Endothelial cell of umbilical vein (primary cell): Measurements from ENCODE around the gene ACAP1. TPM values are rescaled to one million over a fixed set of nuclear protein-coding genes. Genes with fewer than 3 reads are reported as not detected.

Experiments
- BruUV-seq: library from RNA; stranded (reverse); fragments of 400-500 nt; replicated peaks from 2 replicates; lab custom pipeline; 2021; lab: Mats Ljungman, UMichigan
- CTCF ChIA-PET: fragments of 300-600, 350-600 bp; sonication (Branson Sonifier 250); formaldehyde crosslinking; loops from one replicate; lab custom pipeline; 2021; ENCODE audit warnings: antibody characterized with exemption, inconsistent platforms; lab: Charles Lee
- POLR2A ChIA-PET: fragments of 300-600, 350-600 bp; sonication (Branson Sonifier 250); formaldehyde crosslinking; loops from one replicate; lab custom pipeline; 2021; ENCODE audit warnings: antibody characterized with exemption, inconsistent platforms; lab: Charles Lee
- DNase-seq: peaks from one replicate; pipeline ENCODE4 v3.0.0-alpha.2; 2011; ENCODE audit warnings: low read depth, low spot score
- FAIRE-seq: peaks from 2 replicates; lab custom pipeline; 2011; peaks lifted over from hg19 to GRCh38; lab: Jason Lieb, UNC
- H2AFZ ChIP-seq: 2 replicates; pipeline ENCODE4 v1.6.0; 2012; ENCODE audit warnings: low read depth, low read length, control low read depth, inconsistent platforms
- H3K27ac ChIP-seq: 2 replicates; pipeline ENCODE4 v1.5.1; 2011; ENCODE audit warnings: low read depth, mild to moderate bottlenecking, control low read depth, low read length, moderate library complexity; ENCODE audit not compliant: insufficient read depth
- H3K27me3 ChIP-seq, 2 experiments: 2 replicates each; pipeline versions ENCODE4 v1.6.0 to v1.6.1; 2011; ENCODE audit warnings: low read length in 2 of 2, mixed read lengths in 1 of 2; ENCODE audit not compliant: control insufficient read depth in 2 of 2, insufficient read depth in 2 of 2
- H3K36me3 ChIP-seq, 2 experiments: 2 replicates in 1 of 2; 3 replicates in 1 of 2; pipeline ENCODE4 v1.5.1; 2011; ENCODE audit warnings: low read length in 2 of 2, mild to moderate bottlenecking in 1 of 2, moderate library complexity in 1 of 2; ENCODE audit not compliant: control insufficient read depth in 2 of 2, insufficient read depth in 2 of 2; ENCODE audit errors: extremely low read depth in 1 of 2
- H3K4me1 ChIP-seq: 3 replicates; pipeline ENCODE4 v1.5.1; 2011; ENCODE audit warnings: mild to moderate bottlenecking, low read length; ENCODE audit not compliant: control insufficient read depth, insufficient read depth; ENCODE audit errors: extremely low read depth
- H3K4me2 ChIP-seq: 2 replicates; pipeline ENCODE4 v1.6.1; 2011; ENCODE audit warnings: low read length, control low read depth, mixed read lengths; ENCODE audit not compliant: insufficient read depth
- H3K4me3 ChIP-seq, 3 experiments: fragments of 200-600 bp in 1 of 3; sonication (generic), shearing (Covaris generic) in 1 of 3; replicated peaks in 1 of 3; 2 replicates each; pipeline ENCODE4 v1.5.1; 2011 to 2016; ENCODE audit warnings: control low read depth in 3 of 3, low read length in 3 of 3, mild to moderate bottlenecking in 2 of 3, inconsistent platforms in 1 of 3, low read depth in 1 of 3, moderate library complexity in 1 of 3; ENCODE audit not compliant: insufficient read depth in 1 of 3
- H3K79me2 ChIP-seq: 2 replicates; pipeline ENCODE4 v1.6.0; 2012; ENCODE audit warnings: low read length, inconsistent platforms; ENCODE audit not compliant: control insufficient read depth, insufficient read depth
- H3K9ac ChIP-seq: replicated peaks from 2 replicates; pipeline ENCODE3; 2011; ENCODE audit warnings: low read length, control low read depth; ENCODE audit not compliant: insufficient read depth; ENCODE audit errors: extremely low read depth
- H3K9me1 ChIP-seq: replicated peaks from 3 replicates; pipeline ENCODE4 v1.6.0; 2011; ENCODE audit warnings: mild to moderate bottlenecking, low read length; ENCODE audit not compliant: control insufficient read depth, insufficient read depth; ENCODE audit errors: extremely low read depth
- H3K9me3 ChIP-seq: replicated peaks from 2 replicates; pipeline ENCODE4 v1.5.1; 2012; ENCODE audit warnings: low read length, inconsistent platforms; ENCODE audit not compliant: control insufficient read depth, insufficient read depth
- H4K20me1 ChIP-seq: replicated peaks from 2 replicates; pipeline ENCODE3; 2011; ENCODE audit warnings: mild to moderate bottlenecking, low read length; ENCODE audit not compliant: control insufficient read depth, insufficient read depth; ENCODE audit errors: extremely low read depth
- CTCF ChIP-seq, 2 donors: IDR thresholded peaks; 1 replicate in 1 of 2; 2 replicates in 1 of 2; pipeline ENCODE4 v1.5.1; 2011; ENCODE audit warnings: low read length in 2 of 2, mild to moderate bottlenecking in 2 of 2, moderate library complexity in 2 of 2, control low read depth in 1 of 2, inconsistent platforms in 1 of 2, low read depth in 1 of 2; ENCODE audit not compliant: insufficient read depth in 1 of 2; ENCODE audit errors: extremely low read depth in 1 of 2
- EZH2 ChIP-seq: IDR thresholded peaks from 2 replicates; pipeline ENCODE4 v1.6.1; 2012; ENCODE audit warnings: borderline replicate concordance, low read depth, mild to moderate bottlenecking, moderate library complexity, low read length, inconsistent platforms; ENCODE audit not compliant: severe bottlenecking
- FOS ChIP-seq: IDR thresholded peaks from 2 replicates; pipeline ENCODE4 v1.6.1; 2011; ENCODE audit warnings: mild to moderate bottlenecking, low read length, moderate library complexity, borderline replicate concordance; ENCODE audit not compliant: insufficient read depth
- GATA2 ChIP-seq: IDR thresholded peaks from 2 replicates; pipeline ENCODE4 v1.7.0; 2011; ENCODE audit warnings: low read depth, mild to moderate bottlenecking, moderate library complexity, mixed read lengths, low read length; ENCODE audit not compliant: insufficient read length, insufficient read depth
- JUN ChIP-seq: IDR thresholded peaks from 2 replicates; pipeline ENCODE4 v1.6.1; 2011; ENCODE audit warnings: borderline replicate concordance, low read depth; ENCODE audit not compliant: insufficient read length, insufficient read depth
- MAX ChIP-seq: IDR thresholded peaks from 2 replicates; pipeline ENCODE4 v1.6.1; 2011; ENCODE audit not compliant: insufficient read depth, insufficient read length
- MYC ChIP-seq: IDR thresholded peaks from one replicate; pipeline ENCODE4 v1.6.1; 2011; ENCODE audit warnings: mild to moderate bottlenecking, low read depth, low read length
- POLR2A ChIP-seq: IDR thresholded peaks from 2 replicates; pipeline ENCODE4 v1.6.1; 2012; ENCODE audit warnings: low read depth, mild to moderate bottlenecking, control low read depth, low read length
- POLR2AphosphoS5 ChIP-seq: IDR thresholded peaks from 2 replicates; pipeline ENCODE4 v1.6.1; 2012; ENCODE audit warnings: low read depth, mild to moderate bottlenecking, control low read depth, low read length, moderate library complexity; ENCODE audit not compliant: insufficient read depth
- dilution Hi-C: fragments of 300-500 bp; cut with MboI; formaldehyde crosslinking; loops from one replicate; pipeline ENCODE4 v1.15.0; 2019; ENCODE audit warnings: low sequenced_read_pairs; ENCODE audit not compliant: extremely low pct_ligation_motif_present
- intact Hi-C: fragments of 100-400 bp; cut with micrococcal nuclease; formaldehyde crosslinking; loops from one replicate; pipeline ENCODE4 v1.10.0; 2022
- polyA plus RNA-seq, 4 experiments: library from polyadenylated mRNA; depleted of rRNA in 3 of 4; stranded (reverse) in 3 of 4; unstranded in 1 of 4; fragments of >200 nt; gene quantifications; 2 replicates each; pipeline versions ENCODE4 v1.2.1 to v1.2.3, GENCODE V29; 2011 to 2012; ENCODE audit warnings: missing spikeins in 1 of 4
- total RNA-seq: library from RNA; stranded (reverse); gene quantifications from 2 replicates; pipeline ENCODE4 v1.2.3, GENCODE V29; 2021

Gene ACAP1
- total and polyA plus RNA-seq, 2 donors (not counting 3 experiments of a cell fraction or from before 2014, with no cell fraction given): 0.46 TPM; not detected in 1

- intact Hi-C loops (loop anchor here (1.0 kb wide), 2 partner anchors 70 to 126 kb away; partner anchors contain the start of genes PHF23 and TMEM102), dilution Hi-C loops (no loop called here)
- Histone ChIP-seq H3K79me2 (peaks cover 45% of the 10 kb centered on the region), H3K27ac (peak overlapping the region; percentile 83), H3K4me1 (peaks cover 19% of the 10 kb centered on the region), H3K36me3 (peaks cover 31 to 35% of the 10 kb centered on the region in 2 experiments), H3K9me1 (no peaks in the 10 kb centered on the region), H4K20me1 (peaks cover 4% of the 10 kb centered on the region), H3K4me2 (peak overlapping the region; percentile 80), H2AFZ (no peak overlapping the region), H3K4me3 (peak overlapping the region; percentile 71 to 93 (median 87)), H3K27me3 (no peaks in the 10 kb centered on the region), H3K9ac (peak overlapping the region; percentile 97), H3K9me3 (no peaks in the 10 kb centered on the region)
- ChIA-PET POLR2A (interaction anchor here (0.7 to 0.9 kb wide), 2 partner anchors 21 to 396 kb away, joined by 3 read pairs; partner anchors contain the start of gene EFNB3), CTCF (interaction anchor here (0.9 kb wide), 1 partner anchor 21 kb away, joined by 3 read pairs; the partner anchor contains the start of gene NEURL4)
- FAIRE-seq (peak; percentile 81), DNase-seq (peak; percentile 81)
- peak; percentile 68 for TF ChIP-seq POLR2A
- TF ChIP-seq GATA2: no peak
- TSS peak; percentile 75 for BruUV-seq
Measured at GRCh38 chr17:7308625-7309433, 27.5 kb upstream of the ACAP1 start.

- Histone ChIP-seq H3K4me1 (peaks cover 26% of the 10 kb centered on the region), H3K9me1 (no peaks in the 10 kb centered on the region), H3K36me3 (peaks cover 31 to 35% of the 10 kb centered on the region in 2 experiments), H3K79me2 (peaks cover 49% of the 10 kb centered on the region), H3K9ac (no peak overlapping the region), H3K27me3 (no peaks in the 10 kb centered on the region), H3K4me2 (peak overlapping the region; percentile 80), H4K20me1 (peaks cover 4% of the 10 kb centered on the region), H3K9me3 (no peaks in the 10 kb centered on the region), H3K4me3 (peak overlapping the region in 1 of 3 experiments; percentile 93), H2AFZ (no peak overlapping the region), H3K27ac (no peak overlapping the region)
- BruUV-seq: no TSS peak
- POLR2A ChIA-PET: interaction anchor here (0.7 kb wide), 1 partner anchor 395 kb away, joined by 3 read pairs; the partner anchor contains the start of gene EFNB3
- intact Hi-C loops: no loop called here
- dilution Hi-C loops: no loop called here
- DNase-seq (no peak), FAIRE-seq (no peak)
- CTCF ChIA-PET: interaction anchor here (0.9 kb wide), 1 partner anchor 20 kb away, joined by 3 read pairs; the partner anchor contains the start of gene NEURL4
- TF ChIP-seq MAX: no peak
- no peak for TF ChIP-seq JUN
- no peak for TF ChIP-seq FOS
- no peak for TF ChIP-seq GATA2
- no peak for TF ChIP-seq CTCF (IDR thresholded peaks at IDR 0.05; ENCODE audit: extremely low read depth in 1 of 2, insufficient read depth in 1 of 2, low read depth in 1 of 2, low read length in 2 of 2)
- TF ChIP-seq EZH2: no peak
- no peak for TF ChIP-seq POLR2AphosphoS5
- no peak for TF ChIP-seq MYC
- TF ChIP-seq POLR2A: no peak
Measured at GRCh38 chr17:7309628-7310027, 26.7 kb upstream of the ACAP1 start.
